ENCODE results near the gene MRC1.

Gene MRC1

DNA sequence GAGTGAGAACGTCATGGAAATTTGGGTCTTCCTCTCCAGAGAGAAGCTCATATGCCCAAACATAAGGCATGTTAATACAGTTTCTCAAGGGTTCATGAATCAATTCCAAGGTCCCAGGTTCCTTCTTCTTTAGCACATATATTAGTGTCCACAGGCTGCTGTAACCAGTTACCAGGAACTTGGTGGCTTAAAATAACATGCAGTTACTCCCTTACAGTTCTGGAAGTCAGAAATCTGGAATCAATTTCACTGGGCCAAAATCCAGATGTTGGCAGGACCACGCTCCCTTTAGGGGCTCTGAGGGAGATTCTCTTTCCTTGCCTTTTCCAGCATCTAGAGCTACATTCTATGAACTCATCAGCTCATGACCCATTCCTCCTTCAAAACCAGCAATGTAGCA, 64.8 kb downstream of the MRC1 start:
- TF ChIP-seq, protein P1, sequence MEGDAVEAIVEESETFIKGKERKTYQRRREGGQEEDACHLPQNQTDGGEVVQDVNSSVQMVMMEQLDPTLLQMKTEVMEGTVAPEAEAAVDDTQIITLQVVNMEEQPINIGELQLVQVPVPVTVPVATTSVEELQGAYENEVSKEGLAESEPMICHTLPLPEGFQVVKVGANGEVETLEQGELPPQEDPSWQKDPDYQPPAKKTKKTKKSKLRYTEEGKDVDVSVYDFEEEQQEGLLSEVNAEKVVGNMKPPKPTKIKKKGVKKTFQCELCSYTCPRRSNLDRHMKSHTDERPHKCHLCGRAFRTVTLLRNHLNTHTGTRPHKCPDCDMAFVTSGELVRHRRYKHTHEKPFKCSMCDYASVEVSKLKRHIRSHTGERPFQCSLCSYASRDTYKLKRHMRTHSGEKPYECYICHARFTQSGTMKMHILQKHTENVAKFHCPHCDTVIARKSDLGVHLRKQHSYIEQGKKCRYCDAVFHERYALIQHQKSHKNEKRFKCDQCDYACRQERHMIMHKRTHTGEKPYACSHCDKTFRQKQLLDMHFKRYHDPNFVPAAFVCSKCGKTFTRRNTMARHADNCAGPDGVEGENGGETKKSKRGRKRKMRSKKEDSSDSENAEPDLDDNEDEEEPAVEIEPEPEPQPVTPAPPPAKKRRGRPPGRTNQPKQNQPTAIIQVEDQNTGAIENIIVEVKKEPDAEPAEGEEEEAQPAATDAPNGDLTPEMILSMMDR (IDR thresholded peaks at IDR 0.05; ENCODE audit: extremely low read depth, missing control alignments): no peak

DNA sequence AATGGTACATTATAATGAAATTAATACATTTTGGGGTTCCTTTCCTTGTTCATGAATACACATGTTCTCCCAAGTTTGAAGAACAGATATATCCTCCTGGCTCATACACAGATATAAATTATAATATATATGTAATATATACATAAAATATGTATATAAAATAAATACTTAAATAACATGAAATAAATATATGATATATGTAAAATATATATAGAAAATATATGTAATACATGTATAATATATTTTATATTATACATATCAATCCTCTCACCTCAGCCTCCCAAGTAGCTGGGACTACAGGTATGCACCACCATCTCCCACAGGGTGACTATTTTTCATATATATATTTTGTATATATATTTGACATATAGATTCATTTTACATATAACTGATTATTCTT, 68.0 kb downstream of the MRC1 start:
- no peak for DNase-seq (ENCODE audit: low spot score)
- TF ChIP-seq, protein P1 (IDR thresholded peaks at IDR 0.05; ENCODE audit: extremely low read depth, missing control alignments): no peak

More for the DNA sequence above, 64.8 kb downstream of the MRC1 start:
- no peak for DNase-seq (ENCODE audit: low spot score)

DNA sequence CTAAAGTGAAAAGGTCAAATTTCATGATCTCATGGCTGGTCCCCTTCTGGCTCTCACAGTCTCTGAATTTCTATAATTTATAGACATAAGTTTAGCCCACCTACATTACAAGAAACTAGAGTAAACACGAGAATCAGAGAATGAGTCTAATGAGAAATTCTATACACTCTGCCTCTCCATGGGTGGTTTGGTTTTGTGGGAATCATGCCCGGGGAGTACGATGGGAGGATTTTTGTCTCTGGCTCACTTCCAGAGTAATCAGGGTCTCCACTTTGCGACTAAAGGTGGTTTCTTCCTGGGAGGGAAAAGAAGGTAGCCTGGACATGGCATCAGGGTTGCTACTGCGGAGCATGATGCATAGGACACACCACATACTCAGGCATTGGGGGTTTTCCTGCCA, 69.7 kb downstream of the MRC1 start:
- no peak for DNase-seq (ENCODE audit: low spot score)

DNA sequence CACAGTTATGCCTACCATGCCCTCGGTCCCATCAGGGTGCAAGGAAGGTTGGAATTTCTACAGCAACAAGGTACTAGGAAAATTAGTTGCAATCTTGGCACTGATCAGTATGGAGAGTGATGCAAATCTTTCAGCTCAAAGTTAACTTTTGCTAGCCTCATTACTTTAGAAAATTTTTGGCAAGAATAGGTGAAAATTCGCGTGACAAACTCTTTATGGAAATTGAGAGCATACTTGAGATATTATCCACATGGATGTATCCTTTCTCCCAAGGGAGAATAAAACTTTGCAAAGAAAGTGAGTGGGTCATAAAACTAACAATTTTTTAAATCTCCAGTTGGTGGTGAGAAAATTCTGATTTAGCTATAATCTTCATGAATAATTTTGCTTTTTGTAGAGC, 71.5 kb downstream of the MRC1 start:
- TF ChIP-seq, protein P1 (IDR thresholded peaks at IDR 0.05; ENCODE audit: extremely low read depth, missing control alignments): no peak
- DNase-seq (ENCODE audit: low spot score): no peak

More for the DNA sequence above, 69.7 kb downstream of the MRC1 start:
- TF ChIP-seq, protein P1 (IDR thresholded peaks at IDR 0.05; ENCODE audit: extremely low read depth, missing control alignments): no peak

GRCh38 chr10:17882557-17882956, 73.4 kb downstream of the MRC1 start:
- TF ChIP-seq, protein P1 (IDR thresholded peaks at IDR 0.05; ENCODE audit: extremely low read depth, missing control alignments): no peak
- no peak for DNase-seq (ENCODE audit: low spot score)

GRCh38 chr10:17883621-17884020, 74.5 kb downstream of the MRC1 start:
- DNase-seq (ENCODE audit: low spot score): no peak
- TF ChIP-seq, protein P1 (IDR thresholded peaks at IDR 0.05; ENCODE audit: extremely low read depth, missing control alignments): no peak

DNA sequence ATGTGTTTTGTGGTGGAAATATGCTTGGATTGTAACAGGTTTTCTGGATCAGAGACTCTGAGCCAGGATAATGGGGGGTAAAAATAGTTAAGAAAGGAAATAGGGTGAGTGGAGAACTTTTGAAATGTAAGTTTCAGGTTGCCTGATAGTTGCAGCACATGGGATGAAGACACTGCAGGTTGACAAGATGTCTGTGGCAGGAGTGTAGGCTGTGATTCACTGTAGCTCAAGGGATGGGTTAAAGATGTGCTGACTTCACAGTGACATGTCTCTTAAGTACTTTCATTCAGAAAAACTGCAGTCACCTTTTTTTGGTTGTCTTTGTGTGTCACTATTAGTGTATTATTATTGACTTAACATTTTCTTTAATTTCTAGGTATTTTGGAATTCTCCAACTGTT, 79.0 kb downstream of the MRC1 start:
- no peak for DNase-seq (ENCODE audit: low spot score)
- TF ChIP-seq, protein P1 (IDR thresholded peaks at IDR 0.05; ENCODE audit: extremely low read depth, missing control alignments): no peak
